HEK293 (cell line): Measurements from ENCODE around the gene TERC.

Source experiments
- BCL11B ChIP-seq: fragments of 450-650 bp; formaldehyde crosslinking; IDR thresholded peaks from 2 replicates; pipeline ENCODE4 v1.5.1; 2016; ENCODE audit warnings: low read depth, missing biosample characterization, missing genetic modification characterization
- SCRT1 ChIP-seq: fragments of 450-650 bp; formaldehyde crosslinking; IDR thresholded peaks from 2 replicates; pipeline ENCODE4 v1.5.1; 2016; ENCODE audit warnings: missing biosample characterization, missing genetic modification characterization, borderline replicate concordance
- SP7 ChIP-seq: fragments of 450-650 bp; formaldehyde crosslinking; IDR thresholded peaks from 2 replicates; pipeline ENCODE4 v1.5.1; 2016; ENCODE audit warnings: missing biosample characterization, missing genetic modification characterization
- ZBTB20 ChIP-seq: fragments of 450-650 bp; formaldehyde crosslinking; IDR thresholded peaks from 2 replicates; pipeline ENCODE4 v1.5.1; 2016; ENCODE audit warnings: missing biosample characterization, missing genetic modification characterization
- ZBTB21 ChIP-seq: fragments of 450-650 bp; formaldehyde crosslinking; IDR thresholded peaks from 2 replicates; pipeline ENCODE4 v1.5.1; 2017; ENCODE audit warnings: missing biosample characterization, missing genetic modification characterization
- ZNF121 ChIP-seq: fragments of 450-650 bp; formaldehyde crosslinking; IDR thresholded peaks from 2 replicates; pipeline ENCODE4 v1.5.1; 2016; ENCODE audit warnings: missing biosample characterization, missing genetic modification characterization
- ZNF138 ChIP-seq: fragments of 450-650 bp; formaldehyde crosslinking; IDR thresholded peaks from 2 replicates; pipeline ENCODE4 v1.5.1; 2016; ENCODE audit warnings: missing biosample characterization, missing genetic modification characterization, borderline replicate concordance
- ZNF214 ChIP-seq: fragments of 450-650 bp; formaldehyde crosslinking; IDR thresholded peaks from 2 replicates; pipeline ENCODE4 v1.5.1; 2017; ENCODE audit warnings: missing biosample characterization, mild to moderate bottlenecking, missing genetic modification characterization, borderline replicate concordance
- ZNF223 ChIP-seq: fragments of 450-650 bp; formaldehyde crosslinking; IDR thresholded peaks from 2 replicates; pipeline ENCODE4 v1.5.1; 2016; ENCODE audit warnings: missing biosample characterization, missing genetic modification characterization
- ZNF335 ChIP-seq: fragments of 450-650 bp; formaldehyde crosslinking; conservative IDR thresholded peaks from 2 replicates; pipeline ENCODE4 v1.5.1; 2016; ENCODE audit warnings: missing biosample characterization, missing genetic modification characterization
- ZNF37A ChIP-seq: fragments of 450-650 bp; IDR thresholded peaks from 2 replicates; pipeline ENCODE4 v1.5.1; 2018; ENCODE audit warnings: missing biosample characterization, missing genetic modification characterization
- ZNF391 ChIP-seq: fragments of 450-650 bp; formaldehyde crosslinking; IDR thresholded peaks from 2 replicates; pipeline ENCODE4 v1.5.1; 2016; ENCODE audit warnings: low read depth, missing biosample characterization, missing genetic modification characterization, borderline replicate concordance
- ZNF394 ChIP-seq: fragments of 450-650 bp; formaldehyde crosslinking; IDR thresholded peaks from 2 replicates; pipeline ENCODE4 v1.5.1; 2016; ENCODE audit warnings: missing biosample characterization, missing genetic modification characterization, mild to moderate bottlenecking, moderate library complexity, borderline replicate concordance
- ZNF555 ChIP-seq: fragments of 450-650 bp; formaldehyde crosslinking; conservative IDR thresholded peaks from 2 replicates; pipeline ENCODE4 v1.5.1; 2017; ENCODE audit warnings: missing biosample characterization, mild to moderate bottlenecking, missing genetic modification characterization, inconsistent platforms
- ZNF561 ChIP-seq: fragments of 450-650 bp; IDR thresholded peaks from 2 replicates; pipeline ENCODE4 v1.5.1; 2018; ENCODE audit warnings: missing biosample characterization, missing genetic modification characterization, borderline replicate concordance
- ZNF677 ChIP-seq: fragments of 450-650 bp; IDR thresholded peaks from 2 replicates; pipeline ENCODE4 v1.5.0; 2018; ENCODE audit warnings: missing biosample characterization, mild to moderate bottlenecking, missing genetic modification characterization, moderate library complexity
- ZSCAN16 ChIP-seq: fragments of 450-650 bp; formaldehyde crosslinking; IDR thresholded peaks from 2 replicates; pipeline ENCODE4 v1.5.1; 2016; ENCODE audit warnings: missing biosample characterization, missing genetic modification characterization
- ZSCAN5A ChIP-seq: fragments of 450-650 bp; formaldehyde crosslinking; IDR thresholded peaks from 2 replicates; pipeline ENCODE4 v1.5.1; 2016; ENCODE audit warnings: missing biosample characterization, missing genetic modification characterization
- TF ChIP-seq, protein P1 (sequence below): fragments of 450-650 bp; formaldehyde crosslinking; IDR thresholded peaks from 2 replicates; pipeline ENCODE4 v1.5.1; 2016; ENCODE audit warnings: missing biosample characterization, missing genetic modification characterization
- TF ChIP-seq, protein P2 (sequence below): fragments of 450-650 bp; formaldehyde crosslinking; IDR thresholded peaks from 2 replicates; pipeline ENCODE4 v1.5.1; 2016; ENCODE audit warnings: missing biosample characterization, missing genetic modification characterization
- TF ChIP-seq, protein P3 (sequence below): fragments of 450-650 bp; formaldehyde crosslinking; IDR thresholded peaks from 2 replicates; pipeline ENCODE4 v1.5.1; 2016; ENCODE audit warnings: missing biosample characterization, missing genetic modification characterization
- TF ChIP-seq, protein P4 (sequence below): fragments of 450-650 bp; formaldehyde crosslinking; IDR thresholded peaks from 2 replicates; pipeline ENCODE4 v1.5.1; 2016; ENCODE audit warnings: missing biosample characterization, missing genetic modification characterization
- TF ChIP-seq, protein P5 (sequence below): fragments of 450-650 bp; formaldehyde crosslinking; IDR thresholded peaks from 2 replicates; pipeline ENCODE4 v1.5.1; 2016; ENCODE audit warnings: missing biosample characterization, missing genetic modification characterization
- TF ChIP-seq, protein P6 (sequence below): IDR thresholded peaks from 2 replicates; pipeline ENCODE4 v1.6.1; 2011; ENCODE audit warnings: mild to moderate bottlenecking, low read depth, low read length, borderline replicate concordance

Gene TERC

DNA sequence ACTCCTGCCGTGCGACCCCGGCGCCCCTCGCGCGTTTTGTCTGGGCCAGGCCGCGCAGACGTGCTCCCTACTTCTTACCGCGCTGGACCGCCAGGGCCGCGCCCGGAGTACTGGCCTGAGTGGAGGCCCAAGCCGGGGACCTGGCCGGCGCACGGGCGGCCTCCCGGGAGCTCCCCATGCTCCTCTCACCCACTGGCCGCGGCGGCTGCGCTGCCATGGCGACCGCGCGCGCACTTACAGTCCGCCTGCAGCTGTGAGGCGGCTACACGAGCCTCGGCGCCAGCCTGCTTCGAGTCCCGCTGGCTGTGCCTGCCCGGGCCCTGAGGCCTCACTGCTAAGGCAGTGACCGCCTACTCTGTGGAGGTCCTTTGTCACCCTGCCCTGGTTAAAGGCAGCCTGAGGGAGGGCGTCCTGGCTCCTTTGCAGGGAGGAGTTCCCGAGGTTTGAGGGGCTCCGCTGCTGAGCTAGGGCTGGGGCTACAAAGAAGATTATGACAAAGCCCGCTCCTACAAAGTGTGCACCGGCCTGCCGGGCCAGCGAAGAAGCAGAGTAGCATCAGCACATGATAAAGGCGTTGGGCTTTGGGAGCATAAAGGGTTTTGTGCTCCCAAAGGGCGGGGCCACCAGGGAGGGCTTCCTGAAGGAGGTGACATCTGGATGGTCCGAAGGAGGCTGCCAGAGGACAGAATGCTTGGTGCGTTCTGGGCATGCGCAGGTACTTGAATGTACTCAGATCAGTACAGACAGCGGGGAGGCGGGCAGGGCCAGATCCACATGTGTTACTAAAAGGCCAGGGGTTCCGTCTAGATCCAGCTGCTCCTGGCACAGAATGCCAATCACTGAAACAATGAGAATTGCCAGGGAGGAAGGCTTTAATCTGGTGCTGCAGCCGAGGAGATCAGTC lies 47.7 kb upstream of the TERC start, which contains the start of the genes LRRC34 and LRRIQ4 (continued):
- TF ChIP-seq, protein P1, sequence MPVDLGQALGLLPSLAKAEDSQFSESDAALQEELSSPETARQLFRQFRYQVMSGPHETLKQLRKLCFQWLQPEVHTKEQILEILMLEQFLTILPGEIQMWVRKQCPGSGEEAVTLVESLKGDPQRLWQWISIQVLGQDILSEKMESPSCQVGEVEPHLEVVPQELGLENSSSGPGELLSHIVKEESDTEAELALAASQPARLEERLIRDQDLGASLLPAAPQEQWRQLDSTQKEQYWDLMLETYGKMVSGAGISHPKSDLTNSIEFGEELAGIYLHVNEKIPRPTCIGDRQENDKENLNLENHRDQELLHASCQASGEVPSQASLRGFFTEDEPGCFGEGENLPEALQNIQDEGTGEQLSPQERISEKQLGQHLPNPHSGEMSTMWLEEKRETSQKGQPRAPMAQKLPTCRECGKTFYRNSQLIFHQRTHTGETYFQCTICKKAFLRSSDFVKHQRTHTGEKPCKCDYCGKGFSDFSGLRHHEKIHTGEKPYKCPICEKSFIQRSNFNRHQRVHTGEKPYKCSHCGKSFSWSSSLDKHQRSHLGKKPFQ (tag by site-specific recombination), result no peak
- TF ChIP-seq, protein P2, sequence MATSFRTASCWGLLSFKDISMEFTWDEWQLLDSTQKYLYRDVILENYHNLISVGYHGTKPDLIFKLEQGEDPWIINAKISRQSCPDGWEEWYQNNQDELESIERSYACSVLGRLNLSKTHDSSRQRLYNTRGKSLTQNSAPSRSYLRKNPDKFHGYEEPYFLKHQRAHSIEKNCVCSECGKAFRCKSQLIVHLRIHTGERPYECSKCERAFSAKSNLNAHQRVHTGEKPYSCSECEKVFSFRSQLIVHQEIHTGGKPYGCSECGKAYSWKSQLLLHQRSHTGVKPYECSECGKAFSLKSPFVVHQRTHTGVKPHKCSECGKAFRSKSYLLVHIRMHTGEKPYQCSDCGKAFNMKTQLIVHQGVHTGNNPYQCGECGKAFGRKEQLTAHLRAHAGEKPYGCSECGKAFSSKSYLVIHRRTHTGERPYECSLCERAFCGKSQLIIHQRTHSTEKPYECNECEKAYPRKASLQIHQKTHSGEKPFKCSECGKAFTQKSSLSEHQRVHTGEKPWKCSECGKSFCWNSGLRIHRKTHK, result no peak
- no peak for TF ChIP-seq ZNF391 (tag by site-specific recombination)
- no peak for TF ChIP-seq ZNF394 (tag by site-specific recombination)
- no peak for TF ChIP-seq ZNF223 (tag by site-specific recombination)
- TF ChIP-seq ZNF121 (tag by site-specific recombination), result no peak
- peak; percentile 39; the same call in 1 of the 2 replicates for TF ChIP-seq ZBTB20 (tag by site-specific recombination)
- peak; percentile 71 for TF ChIP-seq ZNF335
- TF ChIP-seq ZBTB21 (tag by site-specific recombination), result no peak
- TF ChIP-seq ZNF37A (tag by site-specific recombination), result no peak
- TF ChIP-seq ZSCAN16 (tag by site-specific recombination), result no peak
- TF ChIP-seq ZNF555 (tag by site-specific recombination), result no peak
- TF ChIP-seq, protein P3, sequence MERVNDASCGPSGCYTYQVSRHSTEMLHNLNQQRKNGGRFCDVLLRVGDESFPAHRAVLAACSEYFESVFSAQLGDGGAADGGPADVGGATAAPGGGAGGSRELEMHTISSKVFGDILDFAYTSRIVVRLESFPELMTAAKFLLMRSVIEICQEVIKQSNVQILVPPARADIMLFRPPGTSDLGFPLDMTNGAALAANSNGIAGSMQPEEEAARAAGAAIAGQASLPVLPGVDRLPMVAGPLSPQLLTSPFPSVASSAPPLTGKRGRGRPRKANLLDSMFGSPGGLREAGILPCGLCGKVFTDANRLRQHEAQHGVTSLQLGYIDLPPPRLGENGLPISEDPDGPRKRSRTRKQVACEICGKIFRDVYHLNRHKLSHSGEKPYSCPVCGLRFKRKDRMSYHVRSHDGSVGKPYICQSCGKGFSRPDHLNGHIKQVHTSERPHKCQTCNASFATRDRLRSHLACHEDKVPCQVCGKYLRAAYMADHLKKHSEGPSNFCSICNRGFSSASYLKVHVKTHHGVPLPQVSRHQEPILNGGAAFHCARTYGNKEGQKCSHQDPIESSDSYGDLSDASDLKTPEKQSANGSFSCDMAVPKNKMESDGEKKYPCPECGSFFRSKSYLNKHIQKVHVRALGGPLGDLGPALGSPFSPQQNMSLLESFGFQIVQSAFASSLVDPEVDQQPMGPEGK (tag by site-specific recombination), result no peak
- no peak for TF ChIP-seq SCRT1 (tag by site-specific recombination)
- TF ChIP-seq, protein P4, sequence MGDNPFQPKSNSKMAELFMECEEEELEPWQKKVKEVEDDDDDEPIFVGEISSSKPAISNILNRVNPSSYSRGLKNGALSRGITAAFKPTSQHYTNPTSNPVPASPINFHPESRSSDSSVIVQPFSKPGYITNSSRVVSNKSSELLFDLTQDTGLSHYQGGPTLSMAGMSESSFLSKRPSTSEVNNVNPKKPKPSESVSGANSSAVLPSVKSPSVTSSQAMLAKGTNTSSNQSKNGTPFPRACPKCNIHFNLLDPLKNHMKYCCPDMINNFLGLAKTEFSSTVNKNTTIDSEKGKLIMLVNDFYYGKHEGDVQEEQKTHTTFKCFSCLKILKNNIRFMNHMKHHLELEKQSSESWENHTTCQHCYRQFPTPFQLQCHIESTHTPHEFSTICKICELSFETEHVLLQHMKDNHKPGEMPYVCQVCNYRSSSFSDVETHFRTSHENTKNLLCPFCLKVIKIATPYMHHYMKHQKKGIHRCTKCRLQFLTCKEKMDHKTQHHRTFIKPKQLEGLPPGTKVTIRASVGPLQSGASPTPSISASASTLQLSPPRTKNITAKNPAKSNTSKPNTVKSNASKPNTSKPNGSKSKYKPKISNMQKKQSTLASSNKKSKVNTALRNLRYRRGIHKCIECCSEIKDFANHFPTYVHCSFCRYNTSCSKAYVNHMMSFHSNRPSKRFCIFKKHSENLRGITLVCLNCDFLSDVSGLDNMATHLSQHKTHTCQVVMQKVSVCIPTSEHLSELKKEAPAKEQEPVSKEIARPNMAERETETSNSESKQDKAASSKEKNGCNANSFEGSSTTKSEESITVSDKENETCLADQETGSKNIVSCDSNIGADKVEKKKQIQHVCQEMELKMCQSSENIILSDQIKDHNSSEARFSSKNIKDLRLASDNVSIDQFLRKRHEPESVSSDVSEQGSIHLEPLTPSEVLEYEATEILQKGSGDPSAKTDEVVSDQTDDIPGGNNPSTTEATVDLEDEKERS, result no peak
- TF ChIP-seq ZSCAN5A (tag by site-specific recombination), result no peak
- TF ChIP-seq, protein P5, sequence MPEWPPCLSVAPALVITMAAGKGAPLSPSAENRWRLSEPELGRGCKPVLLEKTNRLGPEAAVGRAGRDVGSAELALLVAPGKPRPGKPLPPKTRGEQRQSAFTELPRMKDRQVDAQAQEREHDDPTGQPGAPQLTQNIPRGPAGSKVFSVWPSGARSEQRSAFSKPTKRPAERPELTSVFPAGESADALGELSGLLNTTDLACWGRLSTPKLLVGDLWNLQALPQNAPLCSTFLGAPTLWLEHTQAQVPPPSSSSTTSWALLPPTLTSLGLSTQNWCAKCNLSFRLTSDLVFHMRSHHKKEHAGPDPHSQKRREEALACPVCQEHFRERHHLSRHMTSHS (tag by site-specific recombination), result no peak
- TF ChIP-seq ZNF214 (tag by site-specific recombination), result no peak
- 0 out of 2 replicates have a peak, but pooled peaks have one; percentile 29 for TF ChIP-seq SP7 (tag by site-specific recombination)
- TF ChIP-seq ZNF561 (tag by site-specific recombination), result peak; percentile 54; the same call in 1 of the 2 replicates
- TF ChIP-seq BCL11B (tag by site-specific recombination), result no peak
- TF ChIP-seq ZNF677 (tag by site-specific recombination), result no peak
- TF ChIP-seq ZNF138 (tag by site-specific recombination), result no peak
- TF ChIP-seq, protein P6, sequence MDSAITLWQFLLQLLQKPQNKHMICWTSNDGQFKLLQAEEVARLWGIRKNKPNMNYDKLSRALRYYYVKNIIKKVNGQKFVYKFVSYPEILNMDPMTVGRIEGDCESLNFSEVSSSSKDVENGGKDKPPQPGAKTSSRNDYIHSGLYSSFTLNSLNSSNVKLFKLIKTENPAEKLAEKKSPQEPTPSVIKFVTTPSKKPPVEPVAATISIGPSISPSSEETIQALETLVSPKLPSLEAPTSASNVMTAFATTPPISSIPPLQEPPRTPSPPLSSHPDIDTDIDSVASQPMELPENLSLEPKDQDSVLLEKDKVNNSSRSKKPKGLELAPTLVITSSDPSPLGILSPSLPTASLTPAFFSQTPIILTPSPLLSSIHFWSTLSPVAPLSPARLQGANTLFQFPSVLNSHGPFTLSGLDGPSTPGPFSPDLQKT, result no peak
